Stimulated activated memory B cell treated with anti-CD40 and anti-IgM and Interleukin-4, amounts not matched to agents 10 μg/mL and 1 μg/mL and 100 μg/mL, for 72 hours (primary cell): ENCODE measurements around the gene ATP2B1.

ENCODE experiments used
- ATAC-seq: fragments of 150-1000 bp; cut with Tn5 transposase; 2 replicates; pipeline ENCODE4 v1.10.0; 2021
- H3K27ac Mint-ChIP-seq: one replicate; pipeline ENCODE4 v1.8.0; 2022; ENCODE audit warnings: mild to moderate bottlenecking, mixed read lengths
- H3K27me3 Mint-ChIP-seq: one replicate; pipeline ENCODE4 v1.8.0; 2022; ENCODE audit warnings: mixed read lengths
- H3K36me3 Mint-ChIP-seq: one replicate; pipeline ENCODE4 v1.8.0; 2022; ENCODE audit warnings: mixed read lengths
- H3K4me1 Mint-ChIP-seq: one replicate; pipeline ENCODE4 v1.8.0; 2022; ENCODE audit warnings: mixed read lengths
- H3K4me3 Mint-ChIP-seq: one replicate; pipeline ENCODE4 v1.8.0; 2022; ENCODE audit warnings: mild to moderate bottlenecking, moderate library complexity, mixed read lengths
- H3K9me3 Mint-ChIP-seq: one replicate; pipeline ENCODE4 v1.8.0; 2022; ENCODE audit warnings: mixed read lengths

The ATP2B1 gene

DNA sequence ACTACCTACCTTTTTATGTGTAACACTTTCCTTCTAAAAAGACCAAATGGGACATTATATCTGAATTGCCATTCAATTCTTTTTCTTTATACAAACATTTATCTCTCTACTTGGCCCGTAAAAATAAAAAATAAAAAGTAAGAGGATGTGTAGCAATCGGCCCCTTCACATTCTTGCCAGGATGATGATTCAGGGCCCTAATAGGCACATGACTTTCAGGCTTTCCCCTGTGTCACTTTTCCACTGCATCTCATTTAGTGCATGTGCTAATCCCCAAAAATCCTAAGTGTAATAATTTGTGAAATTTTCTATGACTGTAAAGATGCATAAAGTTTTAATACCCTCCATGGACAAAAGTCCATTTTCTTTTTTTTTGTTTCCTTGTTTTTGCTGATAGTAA is 23.0 kb upstream of the ATP2B1 start:
- peaks cover 9% of the 10 kb centered on the region for H3K36me3 Mint-ChIP-seq
- H3K4me1 Mint-ChIP-seq: peaks cover 26% of the 10 kb centered on the region
- no peaks in the 10 kb centered on the region for H3K27me3 Mint-ChIP-seq
- no peak for ATAC-seq
- H3K9me3 Mint-ChIP-seq: peaks cover 21% of the 10 kb centered on the region
- peak overlapping the region; percentile 18 for H3K27ac Mint-ChIP-seq
- H3K4me3 Mint-ChIP-seq: no peak overlapping the region

DNA sequence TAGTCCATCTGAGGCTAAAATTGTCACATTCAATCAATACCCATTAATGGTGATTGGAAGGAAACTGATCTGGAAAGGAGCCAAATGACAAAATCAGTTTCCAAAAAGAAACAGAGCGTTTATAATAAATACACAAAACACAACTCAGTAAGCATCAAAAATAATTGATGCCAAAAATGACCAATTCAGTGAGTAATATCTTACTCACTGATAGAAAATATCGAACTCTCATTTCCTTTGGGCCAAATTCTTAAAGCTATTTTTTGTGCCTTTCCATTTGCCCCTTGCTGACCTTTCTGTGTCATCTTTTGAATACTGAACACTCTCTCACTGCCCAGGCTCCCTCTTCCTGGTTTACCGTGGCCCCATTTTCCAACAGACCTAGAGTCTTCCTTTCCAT is 22.5 kb upstream of the ATP2B1 start:
- H3K27me3 Mint-ChIP-seq: no peaks in the 10 kb centered on the region
- H3K36me3 Mint-ChIP-seq: peaks cover 8% of the 10 kb centered on the region
- ATAC-seq: no peak
- peaks cover 21% of the 10 kb centered on the region for H3K9me3 Mint-ChIP-seq
- peak overlapping the region; percentile 18 for H3K27ac Mint-ChIP-seq
- H3K4me3 Mint-ChIP-seq: no peak overlapping the region
- peaks cover 22% of the 10 kb centered on the region for H3K4me1 Mint-ChIP-seq

- Mint-ChIP-seq H3K9me3 (peaks cover 21% of the 10 kb centered on the region), H3K4me3 (no peak overlapping the region), H3K27me3 (no peaks in the 10 kb centered on the region), H3K36me3 (no peaks in the 10 kb centered on the region), H3K4me1 (peaks cover 14% of the 10 kb centered on the region), H3K27ac (peak overlapping the region; percentile 14)
- ATAC-seq: no peak
These were observed 21.4 kb upstream of the ATP2B1 start for GRCh38 chr12:89729946-89730459.

GRCh38 chr12:89723276-89723675 is 14.6 kb upstream of the ATP2B1 start:
- no peak for ATAC-seq
- peaks cover 12% of the 10 kb centered on the region for H3K36me3 Mint-ChIP-seq
- no peaks in the 10 kb centered on the region for H3K27me3 Mint-ChIP-seq
- peaks cover 12% of the 10 kb centered on the region for H3K9me3 Mint-ChIP-seq
- peaks cover 22% of the 10 kb centered on the region for H3K4me1 Mint-ChIP-seq
- no peak overlapping the region for H3K4me3 Mint-ChIP-seq
- H3K27ac Mint-ChIP-seq: no peak overlapping the region

DNA sequence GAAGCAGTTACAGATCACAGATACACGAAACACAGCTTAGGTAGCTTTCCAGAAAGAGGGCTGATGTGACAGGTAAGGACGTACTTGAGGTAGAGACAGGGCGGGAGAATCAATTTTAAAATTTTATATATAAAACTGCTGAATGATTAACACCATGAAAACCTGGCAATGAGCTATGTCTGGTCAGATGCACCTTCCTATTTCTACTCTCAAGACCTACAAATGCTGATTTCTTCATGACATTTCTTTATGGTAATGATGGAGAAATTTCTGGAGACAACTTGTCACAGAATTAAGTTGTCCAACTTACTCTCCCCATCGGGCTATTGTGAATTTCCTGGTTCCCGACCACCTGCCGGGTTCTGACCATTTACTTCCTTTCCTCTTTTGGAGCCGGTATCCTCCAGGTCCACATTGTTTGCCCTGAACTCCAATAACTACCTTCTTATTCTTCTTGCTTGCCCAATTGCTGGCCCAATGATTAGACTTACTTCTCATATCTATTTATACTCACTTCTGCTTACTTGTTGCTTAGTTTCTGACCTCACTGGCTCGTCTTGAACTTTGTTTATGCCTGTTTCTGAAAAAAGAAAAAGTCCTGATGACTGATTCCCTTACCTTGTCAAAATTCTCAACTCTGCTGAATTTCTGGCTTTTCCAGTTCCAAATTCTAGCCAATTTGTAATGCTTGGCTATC is 12.8 kb upstream of the ATP2B1 start:
- Mint-ChIP-seq H3K36me3 (peaks cover 25% of the 10 kb centered on the region), H3K4me1 (peaks cover 25% of the 10 kb centered on the region), H3K27me3 (no peaks in the 10 kb centered on the region), H3K4me3 (peak overlapping the region; percentile 46), H3K9me3 (peaks cover 11% of the 10 kb centered on the region), H3K27ac (peak overlapping the region; percentile 85)
- ATAC-seq: peak; percentile 94

- Mint-ChIP-seq H3K27me3 (no peaks in the 10 kb centered on the region), H3K4me3 (no peak overlapping the region), H3K27ac (peak overlapping the region; percentile 85), H3K4me1 (peaks cover 25% of the 10 kb centered on the region), H3K36me3 (peaks cover 45% of the 10 kb centered on the region), H3K9me3 (peaks cover 16% of the 10 kb centered on the region)
- ATAC-seq: no peak
These were observed 9.3 kb upstream of the ATP2B1 start for GRCh38 chr12:89717759-89718523.

- Mint-ChIP-seq H3K27me3 (no peaks in the 10 kb centered on the region), H3K36me3 (peaks cover 32% of the 10 kb centered on the region), H3K4me3 (no peak overlapping the region), H3K4me1 (no peaks in the 10 kb centered on the region), H3K9me3 (peaks cover 14% of the 10 kb centered on the region), H3K27ac (no peak overlapping the region)
- ATAC-seq: no peak
These were observed 4.1 kb upstream of the ATP2B1 start for GRCh38 chr12:89712706-89713105.

- Mint-ChIP-seq H3K27ac (peak overlapping the region; percentile 98), H3K36me3 (peaks cover 31% of the 10 kb centered on the region), H3K27me3 (no peaks in the 10 kb centered on the region), H3K9me3 (peaks cover 11% of the 10 kb centered on the region), H3K4me1 (peaks cover 11% of the 10 kb centered on the region), H3K4me3 (peak overlapping the region; percentile 94)
- no peak for ATAC-seq
These were observed 2.5 kb upstream of the ATP2B1 start for GRCh38 chr12:89710873-89711750.

- H3K4me1 Mint-ChIP-seq: peaks cover 20% of the 10 kb centered on the region
- H3K4me3 Mint-ChIP-seq: peak overlapping the region; percentile 94
- H3K9me3 Mint-ChIP-seq: peaks cover 8% of the 10 kb centered on the region
- H3K27me3 Mint-ChIP-seq: no peaks in the 10 kb centered on the region
- H3K36me3 Mint-ChIP-seq: peaks cover 27% of the 10 kb centered on the region
- peak overlapping the region; percentile 98 for H3K27ac Mint-ChIP-seq
- ATAC-seq: no peak
These were observed 1.6 kb upstream of the ATP2B1 start for GRCh38 chr12:89709995-89710872.

- Mint-ChIP-seq H3K27me3 (no peaks in the 10 kb centered on the region), H3K27ac (peak overlapping the region; percentile 98), H3K36me3 (peaks cover 20% of the 10 kb centered on the region), H3K4me3 (peak overlapping the region; percentile 94), H3K4me1 (peaks cover 28% of the 10 kb centered on the region), H3K9me3 (peaks cover 3% of the 10 kb centered on the region)
- peak; percentile 88 for ATAC-seq
These were observed 738 bp upstream of the ATP2B1 start for GRCh38 chr12:89709157-89709994.

- H3K27me3 Mint-ChIP-seq: no peaks in the 10 kb centered on the region
These were observed 704 bp downstream of the ATP2B1 start for GRCh38 chr12:89707703-89708564.

DNA sequence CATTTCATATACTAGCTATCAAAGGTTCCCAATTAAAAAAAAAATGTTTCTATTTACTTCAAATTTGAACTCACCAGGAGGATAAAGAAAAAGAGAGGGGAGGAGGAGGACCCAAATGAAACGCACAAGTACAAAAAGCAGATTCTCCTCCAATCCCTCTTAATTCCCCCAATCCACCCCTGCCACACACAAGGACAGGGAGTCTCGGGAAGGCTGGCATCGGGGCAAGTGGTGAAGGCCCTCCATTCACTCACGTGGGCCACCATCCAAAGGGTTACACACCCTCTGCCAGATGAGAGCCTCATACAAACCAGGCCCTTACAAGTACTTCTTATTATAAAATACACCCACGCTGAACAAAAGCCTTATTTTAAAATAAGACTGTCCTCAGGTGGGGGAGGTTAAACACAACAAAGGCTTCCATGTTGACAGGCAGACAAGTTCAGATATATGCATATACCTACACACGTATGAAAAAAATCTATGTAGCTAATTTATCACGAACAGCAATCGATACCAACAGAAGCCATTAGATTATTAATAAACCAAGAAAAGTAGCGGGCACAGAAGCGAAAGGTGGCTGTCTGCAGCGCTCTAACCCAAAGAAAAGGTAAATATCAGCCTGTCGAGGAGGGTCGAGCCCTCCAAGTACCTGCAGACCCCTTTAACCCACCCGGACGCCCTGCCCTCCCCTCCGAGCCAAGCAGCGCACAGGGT is 1.5 kb downstream of the ATP2B1 start:
- Mint-ChIP-seq H3K9me3 (no peaks in the 10 kb centered on the region), H3K4me1 (peaks cover 43% of the 10 kb centered on the region)

More at GRCh38 chr12:89707703-89708564, 704 bp downstream of the ATP2B1 start:
- ATAC-seq: no peak
- peak overlapping the region; percentile 98 for H3K4me3 Mint-ChIP-seq
- H3K4me1 Mint-ChIP-seq: peaks cover 39% of the 10 kb centered on the region
- peaks cover under 1% of the 10 kb centered on the region for H3K9me3 Mint-ChIP-seq
- peak overlapping the region; percentile 96 for H3K27ac Mint-ChIP-seq
- H3K36me3 Mint-ChIP-seq: peaks cover 10% of the 10 kb centered on the region

More for the DNA sequence above, 1.5 kb downstream of the ATP2B1 start:
- Mint-ChIP-seq H3K27me3 (no peaks in the 10 kb centered on the region), H3K36me3 (peaks cover 10% of the 10 kb centered on the region), H3K4me3 (peak overlapping the region; percentile 98), H3K27ac (peak overlapping the region; percentile 96)
- ATAC-seq: no peak
